HEK293 (cell line): ENCODE measurements around the gene IL15RA.

Experiments
- CTCF ChIA-PET: fragments of 350-600 bp; formaldehyde crosslinking; extraction: SDS; loops from one replicate; lab custom pipeline; 2021; ENCODE audit warnings: antibody characterized with exemption; lab: Yijun Ruan, JAX
- POLR2A ChIA-PET: fragments of 300-600 bp; formaldehyde crosslinking; extraction: SDS; loops from one replicate; lab custom pipeline; 2020; ENCODE audit warnings: antibody characterized with exemption, inconsistent platforms; lab: Yijun Ruan, JAX
- H3K27ac ChIP-seq: fragments of 200-500 bp; sonication (Bioruptor generic); 2 replicates; pipeline ENCODE4 v1.5.1; 2014; ENCODE audit warnings: low read depth, low read length, control low read depth, inconsistent platforms; ENCODE audit errors: extremely low read depth
- H3K36me3 ChIP-seq, 2 experiments: fragments of 200-500 bp in 1 of 2; sonication (Bioruptor generic) in 1 of 2; 1 replicate in 1 of 2; 2 replicates in 1 of 2; pipeline ENCODE4 v1.5.1; 2014 to 2017; ENCODE audit warnings: inconsistent platforms in 2 of 2, low read length in 2 of 2; ENCODE audit not compliant: control insufficient read depth in 2 of 2, insufficient read depth in 1 of 2
- H3K4me1 ChIP-seq: fragments of 200-500 bp; sonication (Bioruptor generic); 2 replicates; pipeline ENCODE4 v1.5.1; 2014; ENCODE audit warnings: mild to moderate bottlenecking, low read length, inconsistent platforms; ENCODE audit not compliant: control insufficient read depth, insufficient read depth
- H3K4me3 ChIP-seq: 2 replicates; pipeline ENCODE4 v1.5.1; 2011; ENCODE audit warnings: low read depth, mild to moderate bottlenecking, control low read depth, low read length, moderate library complexity
- H3K9me3 ChIP-seq: fragments of 200-500 bp; sonication (Bioruptor generic); 2 replicates; pipeline ENCODE4 v1.5.1; 2014; ENCODE audit warnings: low read depth, low read length, inconsistent platforms; ENCODE audit not compliant: control insufficient read depth, insufficient read depth
- EGR2 ChIP-seq: fragments of 450-650 bp; formaldehyde crosslinking; IDR thresholded peaks from 2 replicates; pipeline ENCODE4 v1.5.1; 2016; ENCODE audit warnings: low read depth, missing biosample characterization, missing genetic modification characterization
- GLIS1 ChIP-seq: fragments of 450-650 bp; formaldehyde crosslinking; IDR thresholded peaks from 2 replicates; pipeline ENCODE4 v1.5.1; 2016; ENCODE audit warnings: missing biosample characterization, missing genetic modification characterization
- HOXA7 ChIP-seq: sonication (generic); formaldehyde crosslinking; IDR thresholded peaks from 2 replicates; pipeline ENCODE4 v1.8.1; 2022; ENCODE audit warnings: missing genetic modification reagents, borderline replicate concordance
- IKZF3 ChIP-seq: fragments of 450-650 bp; IDR thresholded peaks from 2 replicates; pipeline ENCODE4 v1.5.0; 2018; ENCODE audit warnings: missing biosample characterization, mild to moderate bottlenecking, missing genetic modification characterization, moderate library complexity
- MZF1 ChIP-seq: fragments of 450-650 bp; formaldehyde crosslinking; IDR thresholded peaks from 2 replicates; pipeline ENCODE4 v1.5.1; 2017; ENCODE audit warnings: missing biosample characterization, missing genetic modification characterization, borderline replicate concordance
- SCRT1 ChIP-seq: fragments of 450-650 bp; formaldehyde crosslinking; IDR thresholded peaks from 2 replicates; pipeline ENCODE4 v1.5.1; 2016; ENCODE audit warnings: missing biosample characterization, missing genetic modification characterization, borderline replicate concordance
- SP3 ChIP-seq: fragments of 450-650 bp; formaldehyde crosslinking; IDR thresholded peaks from 2 replicates; pipeline ENCODE4 v1.5.1; 2016; ENCODE audit warnings: missing biosample characterization, missing genetic modification characterization
- ZBTB11 ChIP-seq: fragments of 450-650 bp; formaldehyde crosslinking; conservative IDR thresholded peaks from 2 replicates; pipeline ENCODE4 v1.5.1; 2016; ENCODE audit warnings: low read depth, missing biosample characterization, missing genetic modification characterization
- ZBTB17 ChIP-seq: fragments of 450-650 bp; formaldehyde crosslinking; IDR thresholded peaks from 2 replicates; pipeline ENCODE4 v1.5.1; 2016; ENCODE audit warnings: missing biosample characterization, missing genetic modification characterization
- ZBTB49 ChIP-seq: fragments of 450-650 bp; formaldehyde crosslinking; IDR thresholded peaks from 2 replicates; pipeline ENCODE4 v1.5.1; 2016; ENCODE audit warnings: missing biosample characterization, missing genetic modification characterization, low read depth
- ZNF146 ChIP-seq: fragments of 450-650 bp; formaldehyde crosslinking; IDR thresholded peaks from 2 replicates; pipeline ENCODE4 v1.5.1; 2016; ENCODE audit warnings: missing biosample characterization, missing genetic modification characterization
- ZNF324 ChIP-seq: fragments of 450-650 bp; formaldehyde crosslinking; IDR thresholded peaks from 2 replicates; pipeline ENCODE4 v1.5.1; 2016; ENCODE audit warnings: missing biosample characterization, missing genetic modification characterization
- ZNF335 ChIP-seq: fragments of 450-650 bp; formaldehyde crosslinking; conservative IDR thresholded peaks from 2 replicates; pipeline ENCODE4 v1.5.1; 2016; ENCODE audit warnings: missing biosample characterization, missing genetic modification characterization
- ZNF362 ChIP-seq: fragments of 450-650 bp; formaldehyde crosslinking; IDR thresholded peaks from 2 replicates; pipeline ENCODE4 v1.5.1; 2016; ENCODE audit warnings: missing biosample characterization, missing genetic modification characterization
- ZNF600 ChIP-seq: fragments of 450-650 bp; formaldehyde crosslinking; IDR thresholded peaks from 2 replicates; pipeline ENCODE4 v1.5.1; 2016; ENCODE audit warnings: missing biosample characterization, missing genetic modification characterization
- ZNF777 ChIP-seq: fragments of 450-650 bp; formaldehyde crosslinking; IDR thresholded peaks from 2 replicates; pipeline ENCODE4 v1.5.1; 2017; ENCODE audit warnings: missing biosample characterization, missing genetic modification characterization, borderline replicate concordance

The IL15RA gene

GRCh38 chr10:5942001-5942400 lies 35.3 kb downstream of the IL15RA start:
- peak; percentile 24; the same call in 1 of the 2 replicates for TF ChIP-seq EGR2 (tag by site-specific recombination)
- TF ChIP-seq IKZF3 (tag by site-specific recombination): no peak
- TF ChIP-seq, all 188 proteins: peak for 1
- no peaks in the 10 kb centered on the region for H3K9me3 ChIP-seq
- no peak overlapping the region for H3K4me3 ChIP-seq
- ChIA-PET CTCF (no interaction called here), POLR2A (no interaction called here)
- H3K27ac ChIP-seq: no peak overlapping the region
- H3K36me3 ChIP-seq: peaks cover 4 to 18% of the 10 kb centered on the region in 2 experiments; a peak in 2 of 3 replicates
- H3K4me1 ChIP-seq: no peaks in the 10 kb centered on the region

- peaks cover 6 to 22% of the 10 kb centered on the region in 2 experiments; a peak in 2 of 3 replicates for H3K36me3 ChIP-seq
- TF ChIP-seq ZBTB49 (tag by site-specific recombination): no peak
- no peak for TF ChIP-seq HOXA7 (CRISPR knock-in tag)
- no peak for TF ChIP-seq ZBTB17 (tag by site-specific recombination)
- no peak for TF ChIP-seq MZF1 (tag by site-specific recombination)
- ChIA-PET POLR2A (no interaction called here), CTCF (interaction anchor here (0.6 kb wide), 1 partner anchor 88 kb away, joined by 5 read pairs; no protein-coding TSS in a partner anchor)
- H3K4me1 ChIP-seq: no peaks in the 10 kb centered on the region
- H3K9me3 ChIP-seq: no peaks in the 10 kb centered on the region
- H3K4me3 ChIP-seq: no peak overlapping the region
- H3K27ac ChIP-seq: no peak overlapping the region
Measured at GRCh38 chr10:5941579-5941978, 35.8 kb downstream of the IL15RA start.

GRCh38 chr10:5940807-5941218 lies 36.5 kb downstream of the IL15RA start:
- peaks cover 10 to 29% of the 10 kb centered on the region in 2 experiments; a peak in 2 of 3 replicates for H3K36me3 ChIP-seq
- no peaks in the 10 kb centered on the region for H3K4me1 ChIP-seq
- H3K27ac ChIP-seq: no peak overlapping the region
- TF ChIP-seq ZNF324 (tag by site-specific recombination) (no peak), ZNF146 (tag by site-specific recombination) (no peak), ZBTB17 (tag by site-specific recombination) (0 out of 2 replicates have a peak, but pooled peaks have one; percentile 55), ZNF777 (tag by site-specific recombination) (no peak), ZNF362 (no peak), SP3 (tag by site-specific recombination) (no peak), ZNF600 (0 out of 2 replicates have a peak, but pooled peaks have one; percentile 33), GLIS1 (peak; percentile 39; the same call in 1 of the 2 replicates), ZNF335 (tag by site-specific recombination) (0 out of 2 replicates have a peak, but pooled peaks have one; percentile 5), ZBTB11 (tag by site-specific recombination) (no peak), SCRT1 (tag by site-specific recombination) (0 out of 2 replicates have a peak, but pooled peaks have one; percentile 1)
- CTCF ChIA-PET: interaction anchor here (0.6 to 0.7 kb wide), 2 partner anchors 73 to 87 kb away, joined by 3 to 5 read pairs; no protein-coding TSS in a partner anchor
- H3K9me3 ChIP-seq: no peaks in the 10 kb centered on the region
- POLR2A ChIA-PET: no interaction called here
- H3K4me3 ChIP-seq: no peak overlapping the region
